Parietal lobe (tissue), 2 donors: ENCODE data around the gene FITM2. TPM values are rescaled to one million over a fixed set of nuclear protein-coding genes. Genes with fewer than 3 reads are reported as not detected.

Experiments used
- small RNA-seq: library from RNA; depleted of rRNA; stranded (forward); fragments of <200 nt; gene quantifications from one replicate; pipeline ENCODE3, GENCODE V24; 2014; ENCODE audit warnings: low replicate concordance
- total RNA-seq: library from RNA; depleted of rRNA; stranded (reverse); fragments of >200 nt; gene quantifications from one replicate; pipeline ENCODE4 v1.2.3, GENCODE V29; 2014

The FITM2 gene, protein sequence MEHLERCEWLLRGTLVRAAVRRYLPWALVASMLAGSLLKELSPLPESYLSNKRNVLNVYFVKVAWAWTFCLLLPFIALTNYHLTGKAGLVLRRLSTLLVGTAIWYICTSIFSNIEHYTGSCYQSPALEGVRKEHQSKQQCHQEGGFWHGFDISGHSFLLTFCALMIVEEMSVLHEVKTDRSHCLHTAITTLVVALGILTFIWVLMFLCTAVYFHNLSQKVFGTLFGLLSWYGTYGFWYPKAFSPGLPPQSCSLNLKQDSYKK
- 7.2 TPM for total RNA-seq

DNA sequence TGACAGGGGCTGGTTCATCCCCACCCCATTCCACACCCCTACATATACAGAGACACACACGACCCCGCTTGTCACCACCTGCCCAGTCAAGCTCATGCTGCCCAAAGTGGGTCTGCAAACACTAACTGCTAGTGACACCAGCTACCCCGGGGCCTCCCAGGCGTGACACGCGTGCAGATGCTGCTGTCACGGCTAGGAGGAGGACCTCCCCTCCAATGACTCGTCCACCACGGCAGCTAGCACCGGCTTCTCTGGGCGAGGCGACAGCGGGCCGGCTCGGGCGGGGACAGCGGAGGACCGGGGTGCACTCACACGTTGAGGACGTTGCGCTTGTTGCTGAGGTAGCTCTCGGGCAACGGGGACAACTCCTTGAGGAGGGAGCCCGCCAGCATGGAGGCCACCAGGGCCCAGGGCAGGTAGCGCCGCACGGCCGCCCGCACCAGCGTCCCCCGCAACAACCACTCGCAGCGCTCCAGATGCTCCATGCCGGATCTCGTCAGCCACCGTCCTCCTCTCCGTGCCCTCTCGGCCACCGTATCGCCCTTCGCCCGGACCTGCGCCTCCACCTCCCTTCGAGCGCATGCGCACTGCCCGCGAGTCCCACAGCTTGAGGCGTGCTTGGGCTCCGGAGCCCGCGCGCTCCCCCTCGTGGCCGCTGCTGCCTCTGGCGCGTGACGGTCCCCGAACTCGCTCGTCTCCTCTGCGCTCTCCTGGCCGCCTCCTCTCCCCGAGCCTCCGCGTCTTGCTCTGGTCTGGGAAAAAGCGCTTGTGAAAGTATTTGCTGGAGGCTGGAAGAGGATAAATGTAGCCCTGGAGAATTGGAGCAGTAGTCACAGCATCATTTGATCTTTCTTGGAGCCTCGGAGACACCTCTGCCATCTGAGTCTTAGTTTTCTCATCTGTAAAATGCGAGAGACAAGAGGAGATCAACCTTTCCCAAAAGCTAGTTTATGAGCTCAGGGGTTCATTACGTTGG, at the start of gene FITM2:
Gene FITM2, minus strand, starts transcription at position 539 of the 976 bp plus-strand sequence. Its CDS starts 54 bp downstream, at position 485.

DNA sequence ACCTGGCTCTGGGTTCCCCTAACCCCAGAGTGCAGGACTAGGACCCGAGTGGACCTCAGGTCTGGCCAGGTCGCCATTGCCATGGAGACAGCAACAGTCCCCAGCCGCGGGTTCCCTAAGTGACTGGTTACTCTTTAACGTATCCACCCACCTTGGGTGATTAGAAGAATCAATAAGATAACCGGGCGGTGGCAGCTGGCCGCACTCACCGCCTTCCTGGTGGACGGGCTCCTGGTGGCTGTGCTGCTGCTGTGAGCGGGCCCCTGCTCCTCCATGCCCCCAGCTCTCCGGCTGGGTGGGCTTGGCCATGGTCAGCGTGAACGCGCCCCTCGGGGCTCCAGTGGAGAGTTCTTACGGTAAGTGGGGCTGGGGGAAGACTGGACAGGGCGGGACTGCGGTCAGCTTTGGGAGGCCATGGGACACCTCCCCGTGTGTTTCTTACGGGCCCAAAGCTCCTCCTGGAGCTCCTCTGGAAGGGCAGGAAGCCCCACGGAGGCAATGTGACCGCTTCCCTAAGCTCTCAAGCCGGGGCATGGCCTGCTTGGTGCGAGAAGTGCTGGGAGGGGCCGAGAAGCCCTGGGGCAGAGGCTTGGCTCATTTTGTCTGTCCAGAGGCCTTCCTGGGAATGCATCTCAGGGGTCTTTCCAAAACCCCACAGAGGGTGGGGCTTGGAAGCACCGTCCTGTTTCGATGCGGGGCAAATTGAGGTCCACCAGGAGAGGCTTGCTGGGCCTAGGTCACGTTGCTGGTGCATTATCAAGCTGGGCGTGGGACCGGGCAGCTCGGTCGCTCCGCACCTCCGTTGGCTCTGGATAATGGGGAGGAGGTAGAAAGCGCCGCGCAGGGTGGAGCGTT, 44.7 kb upstream of the FITM2 start, which contains the start of gene HNF4A:
Gene HNF4A, plus strand, starts transcription at position 202 of the 855 bp plus-strand sequence. Its CDS starts 106 bp downstream, at position 308.

DNA sequence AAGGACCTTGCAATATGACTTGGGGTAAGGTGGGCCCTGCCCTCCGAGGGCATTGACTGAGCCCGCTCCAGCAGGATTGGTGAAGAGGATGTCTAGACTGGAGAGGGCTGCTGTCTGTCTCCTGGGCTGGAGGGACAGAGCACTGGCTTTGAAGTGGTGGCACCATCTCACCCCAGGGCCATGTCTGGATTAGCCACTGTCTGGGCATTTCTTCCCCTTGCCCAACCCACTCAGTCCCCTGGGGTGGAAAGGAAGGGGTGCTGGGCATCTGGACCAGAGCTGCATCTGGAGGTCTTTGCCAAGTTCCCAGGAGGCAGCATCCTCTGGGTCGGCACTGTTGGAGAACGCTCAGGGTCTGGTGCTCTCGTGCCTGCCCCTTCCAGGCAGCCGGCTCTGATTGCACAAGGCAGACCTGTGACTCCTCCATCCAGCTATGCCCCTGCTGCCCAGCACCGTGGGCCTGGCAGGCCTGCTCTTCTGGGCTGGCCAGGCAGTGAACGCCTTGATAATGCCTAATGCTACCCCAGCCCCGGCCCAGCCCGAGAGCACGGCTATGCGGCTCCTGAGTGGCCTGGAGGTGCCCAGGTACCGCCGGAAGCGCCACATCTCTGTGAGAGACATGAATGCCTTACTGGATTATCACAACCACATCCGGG, 25.9 kb upstream of the FITM2 start, which contains the start of gene R3HDML:
Gene R3HDML, plus strand, starts transcription at position 319 of the 656 bp plus-strand sequence. Its CDS starts 115 bp downstream, at position 434.

Small RNA genes lying within 50 kb of the gene (small RNA-seq; reads per million reads assigned to genes)
- gene RF00019 = not detected

Other genes starting within 250 kb of the FITM2 start
- gene JPH2, start 124.0 kb downstream of the FITM2 start, total RNA-seq = not detected
- 30.4 TPM for gene OSER1, start 100.4 kb downstream of the FITM2 start, total RNA-seq
- gene GDAP1L1, start 63.9 kb downstream of the FITM2 start, total RNA-seq = 121 TPM
- gene R3HDML, start 25.8 kb upstream of the FITM2 start, total RNA-seq = not detected
- not detected for gene HNF4A, start 44.5 kb upstream of the FITM2 start, total RNA-seq
- 9.7 TPM for gene TTPAL, start 164.7 kb upstream of the FITM2 start, total RNA-seq
- 67.6 TPM for gene SERINC3, start 210.9 kb upstream of the FITM2 start, total RNA-seq